BE2C (cell line): ENCODE results near the gene RMND1.

Experiments used
- DNase-seq: peaks from one replicate; pipeline ENCODE4 v3.0.0-alpha.2; 2020
- H3K27me3 ChIP-seq: fragments of 250-450 bp; sonication (Bioruptor Pico); 2 replicates; pipeline ENCODE4 v1.5.1; 2020; ENCODE audit warnings: mild to moderate bottlenecking
- H3K36me3 ChIP-seq: fragments of 250-450 bp; sonication (Bioruptor Pico); 2 replicates; pipeline ENCODE4 v1.5.1; 2020; ENCODE audit warnings: mild to moderate bottlenecking
- H3K4me1 ChIP-seq: fragments of 250-450 bp; sonication (Bioruptor Pico); 2 replicates; pipeline ENCODE4 v1.5.1; 2020
- H3K4me3 ChIP-seq: 2 replicates; pipeline ENCODE4 v1.5.1; 2011; ENCODE audit warnings: low read depth, low read length
- H3K9me3 ChIP-seq: fragments of 250-450 bp; sonication (Bioruptor Pico); 2 replicates; pipeline ENCODE4 v1.5.1; 2020
- CTCF ChIP-seq: IDR thresholded peaks from 2 replicates; pipeline ENCODE4 v1.5.1; 2012; ENCODE audit warnings: mild to moderate bottlenecking, low read depth, low read length

RMND1 gene

GRCh38 chr6:151417477-151417876 lies 34.4 kb downstream of the RMND1 start:
- Histone ChIP-seq H3K36me3 (peaks cover 35% of the 10 kb centered on the region), H3K27me3 (no peaks in the 10 kb centered on the region), H3K4me1 (no peaks in the 10 kb centered on the region), H3K4me3 (no peak overlapping the region), H3K9me3 (no peaks in the 10 kb centered on the region)
- no peak for DNase-seq
- no peak for TF ChIP-seq CTCF

GRCh38 chr6:151414641-151415260 lies 37.2 kb downstream of the RMND1 start:
- DNase-seq, result no peak
- Histone ChIP-seq H3K36me3 (peaks cover 53% of the 10 kb centered on the region), H3K4me3 (no peak overlapping the region), H3K4me1 (no peaks in the 10 kb centered on the region), H3K27me3 (no peaks in the 10 kb centered on the region), H3K9me3 (no peaks in the 10 kb centered on the region)
- TF ChIP-seq CTCF, result no peak

GRCh38 chr6:151413372-151414145 lies 38.4 kb downstream of the RMND1 start:
- peaks cover 53% of the 10 kb centered on the region for H3K36me3 ChIP-seq
- no peaks in the 10 kb centered on the region for H3K27me3 ChIP-seq
- no peak for TF ChIP-seq CTCF
- H3K4me1 ChIP-seq, result no peaks in the 10 kb centered on the region
- no peak for DNase-seq
- H3K9me3 ChIP-seq, result no peaks in the 10 kb centered on the region
- no peak overlapping the region for H3K4me3 ChIP-seq

- H3K36me3 ChIP-seq, result peaks cover 53% of the 10 kb centered on the region
- no peak overlapping the region for H3K4me3 ChIP-seq
- no peak for DNase-seq
- H3K4me1 ChIP-seq, result no peaks in the 10 kb centered on the region
- no peaks in the 10 kb centered on the region for H3K27me3 ChIP-seq
- no peaks in the 10 kb centered on the region for H3K9me3 ChIP-seq
- TF ChIP-seq CTCF, result no peak
Observed at GRCh38 chr6:151412909-151413308, 39.0 kb downstream of the RMND1 start.

GRCh38 chr6:151409679-151410078 lies 42.2 kb downstream of the RMND1 start:
- Histone ChIP-seq H3K27me3 (no peaks in the 10 kb centered on the region), H3K4me1 (no peaks in the 10 kb centered on the region), H3K36me3 (peaks cover 56% of the 10 kb centered on the region), H3K9me3 (no peaks in the 10 kb centered on the region), H3K4me3 (no peak overlapping the region)
- TF ChIP-seq CTCF, result no peak
- no peak for DNase-seq

GRCh38 chr6:151409260-151409659 lies 42.7 kb downstream of the RMND1 start:
- H3K36me3 ChIP-seq, result peaks cover 59% of the 10 kb centered on the region

More at GRCh38 chr6:151409260-151409659, 42.7 kb downstream of the RMND1 start:
- no peaks in the 10 kb centered on the region for H3K4me1 ChIP-seq
- H3K9me3 ChIP-seq, result no peaks in the 10 kb centered on the region
- DNase-seq, result no peak
- TF ChIP-seq CTCF, result no peak
- H3K4me3 ChIP-seq, result no peak overlapping the region
- no peaks in the 10 kb centered on the region for H3K27me3 ChIP-seq
